Measurements from ENCODE around the gene BRD1.

The BRD1 gene

DNA sequence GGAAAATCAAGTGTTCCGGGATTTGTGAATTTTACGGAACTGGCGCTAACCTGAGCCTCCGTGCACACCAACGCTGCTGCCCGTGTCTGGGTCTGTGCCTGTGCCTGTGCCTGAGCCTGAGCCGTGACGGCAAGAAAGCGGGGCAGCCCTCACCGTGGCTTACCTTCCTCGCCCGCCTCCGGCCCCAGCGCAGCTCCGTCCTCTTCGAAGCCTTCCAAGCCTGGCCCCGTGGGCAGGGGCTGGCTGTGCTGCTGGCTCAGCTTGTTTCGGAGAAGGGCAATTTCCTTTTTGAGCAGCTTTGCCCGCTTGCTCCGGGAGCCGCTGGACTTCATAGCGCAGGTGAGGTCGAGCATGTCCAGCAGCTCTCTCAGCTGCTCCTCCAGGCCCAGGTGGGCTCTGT is 33.8 kb downstream of the BRD1 start:
- H3K4me1 Mint-ChIP-seq, result peaks cover 17 to 35% of the 10 kb centered on the region in 2 donors
- H3K9me3 Mint-ChIP-seq, result no peaks in the 10 kb centered on the region
- DNase-seq (no peak), ATAC-seq (replicated peaks) (no peak)
- H3K36me3 Mint-ChIP-seq, result peaks cover 61 to 72% of the 10 kb centered on the region in 2 donors
- H3K27me3 Mint-ChIP-seq, result no peaks in the 10 kb centered on the region
- H3K27ac Mint-ChIP-seq, result no peak overlapping the region
- H3K4me3 Mint-ChIP-seq, result no peak overlapping the region

DNA sequence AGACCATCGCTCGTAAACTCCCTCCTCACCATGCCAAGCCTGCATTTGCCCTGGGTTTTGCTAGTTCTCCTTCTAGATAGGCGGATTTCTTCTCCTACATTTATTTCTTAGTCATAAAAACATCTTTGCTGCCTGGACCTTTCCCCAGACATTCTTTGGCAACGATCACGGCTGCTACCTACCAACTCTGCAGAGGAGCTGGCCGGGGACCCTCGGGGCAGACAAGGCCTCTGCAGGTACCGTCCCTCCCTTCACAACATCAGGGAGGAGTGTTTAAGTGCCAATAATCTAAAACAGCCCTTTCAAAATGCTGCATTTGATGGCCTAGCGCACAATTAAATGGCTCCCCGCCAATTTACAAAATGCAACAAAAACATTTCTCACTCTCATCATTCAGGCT is 34.4 kb downstream of the BRD1 start:
- ATAC-seq (replicated peaks) (no peak), DNase-seq (no peak)
- H3K36me3 Mint-ChIP-seq, result peaks cover 58 to 71% of the 10 kb centered on the region in 2 donors
- no peaks in the 10 kb centered on the region for H3K9me3 Mint-ChIP-seq
- H3K27me3 Mint-ChIP-seq, result no peaks in the 10 kb centered on the region
- H3K4me1 Mint-ChIP-seq, result peaks cover 17 to 41% of the 10 kb centered on the region in 2 donors
- no peak overlapping the region for H3K4me3 Mint-ChIP-seq
- H3K27ac Mint-ChIP-seq, result peak overlapping the region; percentile 32

DNA sequence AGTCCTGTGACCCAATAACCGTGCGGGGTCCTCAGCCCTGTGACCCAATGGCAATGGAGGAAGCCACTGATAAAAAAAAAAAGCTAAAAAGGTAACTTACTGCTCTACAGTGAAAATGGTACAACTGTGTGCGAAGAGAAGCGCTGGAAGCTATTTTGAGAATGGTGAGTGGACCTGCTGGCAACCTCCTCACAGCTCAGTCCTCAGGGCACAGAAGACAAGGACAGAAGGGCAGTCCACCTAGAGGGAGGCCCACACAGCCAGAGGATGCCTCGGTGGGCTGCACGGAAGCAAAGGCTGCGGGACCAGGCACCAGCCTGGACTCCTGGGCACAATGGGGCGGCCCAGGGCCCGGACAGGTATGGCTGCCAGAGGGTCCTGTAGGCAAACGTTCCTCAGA is 35.6 kb downstream of the BRD1 start:
- Mint-ChIP-seq H3K36me3 (peaks cover 68 to 74% of the 10 kb centered on the region in 2 donors), H3K27ac (no peak overlapping the region), H3K4me1 (peaks cover 23 to 46% of the 10 kb centered on the region in 2 donors), H3K9me3 (no peaks in the 10 kb centered on the region), H3K4me3 (no peak overlapping the region), H3K27me3 (no peaks in the 10 kb centered on the region)
- DNase-seq, result no peak
- no peak for ATAC-seq (replicated peaks)

DNA sequence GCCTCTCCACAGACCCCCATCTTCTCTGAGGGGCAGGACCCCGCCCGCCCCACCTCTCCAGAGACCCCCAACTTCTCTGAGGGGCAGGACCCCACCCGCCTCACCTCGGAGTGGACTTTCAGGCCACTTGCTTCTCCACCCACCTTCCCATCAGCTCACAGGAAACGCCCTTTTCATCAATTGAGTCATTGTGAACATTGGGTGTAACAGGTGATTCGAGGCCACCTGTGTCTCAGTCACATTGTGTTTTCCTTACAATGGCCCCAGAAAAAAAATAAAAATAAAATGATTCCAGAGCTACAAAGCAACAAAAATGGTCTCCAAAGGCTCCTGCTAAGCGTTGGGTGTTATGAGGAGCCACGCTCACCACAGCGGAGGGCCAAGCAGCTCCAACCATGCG is 36.0 kb downstream of the BRD1 start:
- peak overlapping the region; percentile 7 for H3K27ac Mint-ChIP-seq

DNA sequence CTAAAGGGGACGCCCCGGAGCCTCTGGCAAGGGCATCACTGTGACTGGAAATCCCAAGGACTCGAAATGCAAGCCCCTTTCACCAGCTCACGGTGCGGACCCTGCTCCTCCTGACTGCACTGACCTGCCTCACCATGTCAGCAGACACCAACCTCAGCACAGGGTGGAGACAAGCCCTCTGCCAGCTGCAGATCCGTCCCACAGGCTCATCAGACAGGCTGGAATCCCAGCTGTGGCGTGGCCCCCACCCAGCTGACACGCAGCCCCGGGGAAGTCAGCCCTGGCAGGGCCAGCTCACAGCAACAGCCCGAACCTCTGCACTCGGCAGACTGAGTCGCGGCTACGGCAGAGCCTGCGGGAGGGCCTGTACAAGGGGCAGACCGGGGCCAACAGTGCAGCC is 36.8 kb downstream of the BRD1 start:
- Mint-ChIP-seq H3K4me3 (no peak overlapping the region), H3K36me3 (peaks cover 71 to 73% of the 10 kb centered on the region in 2 donors), H3K27me3 (no peaks in the 10 kb centered on the region), H3K9me3 (no peaks in the 10 kb centered on the region), H3K4me1 (peaks cover 23 to 46% of the 10 kb centered on the region in 2 donors), H3K27ac (peak overlapping the region; percentile 65)
- no peak for ATAC-seq (replicated peaks)
- DNase-seq, result no peak

More for the DNA sequence above, 36.0 kb downstream of the BRD1 start:
- H3K9me3 Mint-ChIP-seq, result no peaks in the 10 kb centered on the region
- no peaks in the 10 kb centered on the region for H3K27me3 Mint-ChIP-seq
- H3K4me1 Mint-ChIP-seq, result peaks cover 23 to 46% of the 10 kb centered on the region in 2 donors
- ATAC-seq (replicated peaks) (no peak), DNase-seq (no peak)
- peaks cover 67 to 70% of the 10 kb centered on the region in 2 donors for H3K36me3 Mint-ChIP-seq
- no peak overlapping the region for H3K4me3 Mint-ChIP-seq

DNA sequence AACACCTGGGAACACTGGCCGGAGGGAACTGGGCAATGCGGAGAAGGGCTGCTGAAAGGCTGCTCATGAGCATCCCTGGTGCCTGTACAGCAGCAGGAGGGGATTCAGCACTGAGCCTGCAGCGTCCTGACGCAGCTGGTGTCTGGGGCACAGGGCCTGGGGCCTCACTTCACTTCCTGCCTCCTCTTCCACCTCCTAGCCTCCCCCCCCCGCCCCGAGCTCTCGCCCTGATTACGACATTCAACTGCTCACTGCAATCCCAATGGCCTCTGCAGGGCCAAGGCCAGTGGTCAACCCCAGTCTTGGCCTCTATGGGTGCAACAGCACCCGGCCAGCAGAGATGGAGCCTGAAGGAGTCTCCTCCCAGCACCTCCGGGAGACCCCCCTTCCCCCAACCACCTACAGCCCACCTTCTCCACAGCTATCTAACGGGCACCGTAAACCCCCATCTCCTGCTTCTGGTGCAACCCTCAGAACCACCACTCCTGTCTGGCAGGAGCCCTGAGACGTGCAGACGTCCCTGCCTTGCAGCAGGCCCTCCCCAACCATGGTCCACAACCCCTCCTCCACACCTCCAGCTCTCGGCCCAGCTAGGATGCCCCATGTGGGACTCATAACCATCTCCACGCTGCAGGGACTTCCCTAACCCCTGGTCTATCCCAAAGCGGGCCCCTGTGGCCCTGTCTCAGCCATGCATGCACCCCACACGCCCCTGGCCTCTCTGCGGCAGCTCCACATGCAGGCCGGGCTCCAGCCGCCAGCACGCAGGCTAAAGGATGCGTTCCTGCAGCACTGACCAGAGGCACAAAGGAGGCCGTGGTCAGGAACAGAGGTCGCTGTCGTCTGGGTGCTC is 38.2 kb downstream of the BRD1 start:
- peak overlapping the region; percentile 73 for H3K27ac Mint-ChIP-seq
- ATAC-seq (replicated peaks) (no peak), DNase-seq (no peak)
- H3K4me1 Mint-ChIP-seq, result peaks cover 20 to 46% of the 10 kb centered on the region in 2 donors
- peak overlapping the region in 1 of 2 donors; percentile 8 for H3K4me3 Mint-ChIP-seq
- H3K27me3 Mint-ChIP-seq, result no peaks in the 10 kb centered on the region
- H3K36me3 Mint-ChIP-seq, result peaks cover 62 to 66% of the 10 kb centered on the region in 2 donors
- no peaks in the 10 kb centered on the region for H3K9me3 Mint-ChIP-seq

DNA sequence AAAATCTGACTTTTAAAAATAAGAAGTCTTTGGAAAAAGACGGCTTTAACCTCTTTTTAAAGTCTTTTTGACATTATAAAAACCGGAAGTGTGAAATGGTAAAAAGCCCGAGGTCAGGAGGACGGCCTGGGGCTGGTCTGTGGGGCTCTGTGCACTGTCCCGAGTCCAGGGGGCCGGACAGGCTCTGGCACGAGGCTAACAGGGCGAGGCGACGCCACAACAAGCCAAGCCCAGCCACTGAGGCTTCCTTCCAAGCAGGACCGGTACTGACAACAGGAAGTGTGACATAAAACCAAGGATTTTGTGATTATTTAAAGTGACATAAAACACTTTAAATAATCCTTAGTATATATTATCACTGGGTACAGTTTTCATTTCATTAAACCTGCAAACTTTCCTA is 39.2 kb downstream of the BRD1 start:
- DNase-seq (no peak), ATAC-seq (replicated peaks) (peak; percentile 61 to 70)
- no peaks in the 10 kb centered on the region for H3K9me3 Mint-ChIP-seq
- H3K27me3 Mint-ChIP-seq, result no peaks in the 10 kb centered on the region
- H3K27ac Mint-ChIP-seq, result peak overlapping the region; percentile 76
- H3K4me1 Mint-ChIP-seq, result peaks cover 20 to 46% of the 10 kb centered on the region in 2 donors
- peaks cover 60 to 65% of the 10 kb centered on the region in 2 donors for H3K36me3 Mint-ChIP-seq
- H3K4me3 Mint-ChIP-seq, result no peak overlapping the region

DNA sequence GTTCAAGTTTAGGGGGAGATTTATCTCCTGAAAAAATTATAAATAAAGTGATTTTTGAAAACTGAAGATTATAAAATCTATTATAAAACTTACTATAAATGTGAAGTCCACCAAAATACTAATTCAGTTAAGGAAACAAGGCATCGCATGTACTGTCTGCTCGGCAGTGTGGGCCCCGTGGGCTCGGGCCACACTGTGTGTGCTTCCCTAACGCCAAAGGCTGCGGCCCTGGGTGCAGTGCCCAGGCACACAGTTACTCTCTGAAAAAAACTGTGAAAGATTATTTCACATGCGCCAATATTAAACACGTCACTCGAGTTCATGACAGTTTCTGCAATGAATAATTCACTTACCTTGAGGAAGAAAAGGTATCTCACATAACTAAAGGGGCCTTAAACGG is 39.8 kb downstream of the BRD1 start:
- H3K9me3 Mint-ChIP-seq, result no peaks in the 10 kb centered on the region
- peaks cover 57 to 63% of the 10 kb centered on the region in 2 donors for H3K36me3 Mint-ChIP-seq
- no peak overlapping the region for H3K27ac Mint-ChIP-seq
- H3K4me3 Mint-ChIP-seq, result peak overlapping the region in 1 of 2 donors; percentile 26
- ATAC-seq (replicated peaks) (no peak), DNase-seq (no peak)
- H3K4me1 Mint-ChIP-seq, result peaks cover 22 to 50% of the 10 kb centered on the region in 2 donors
- H3K27me3 Mint-ChIP-seq, result no peaks in the 10 kb centered on the region

DNA sequence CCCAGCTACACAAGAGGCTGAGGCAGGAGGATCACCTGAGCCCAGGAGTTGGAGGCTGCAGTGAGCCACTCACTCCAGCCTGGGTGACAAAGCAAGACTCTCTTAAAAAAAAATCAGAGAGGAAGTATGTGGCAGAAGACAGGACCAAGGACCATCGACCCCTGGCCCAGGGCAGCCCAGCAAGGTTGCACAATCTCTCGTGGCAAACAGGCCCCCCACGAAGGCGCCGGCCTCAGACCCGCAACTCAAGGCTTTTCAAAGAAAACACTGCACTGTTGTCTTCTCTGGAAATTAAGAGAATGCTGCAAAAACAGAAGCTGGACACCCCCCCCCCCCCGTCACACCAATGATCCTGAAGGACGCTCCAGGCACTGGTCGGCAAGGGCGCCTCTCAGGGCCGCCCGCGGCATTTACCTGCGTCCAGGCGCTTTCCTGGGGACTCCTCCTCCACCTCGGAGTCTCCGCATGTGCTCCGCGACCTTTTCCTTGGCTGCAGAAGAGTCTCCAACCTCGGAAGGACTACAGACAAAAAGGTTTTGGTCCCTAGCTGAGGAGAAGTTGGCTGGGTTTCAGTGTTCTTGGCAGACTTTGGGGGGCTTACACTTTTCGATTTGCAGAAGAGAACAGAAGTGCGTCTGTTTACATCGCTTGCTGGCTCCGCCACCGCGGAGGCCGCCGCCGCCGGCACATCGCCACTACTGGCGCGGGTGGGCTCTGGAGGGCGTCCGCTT is 40.5 kb downstream of the BRD1 start:
- no peak overlapping the region for H3K4me3 Mint-ChIP-seq
- no peaks in the 10 kb centered on the region for H3K9me3 Mint-ChIP-seq
- H3K27ac Mint-ChIP-seq, result no peak overlapping the region
- no peak for ATAC-seq (replicated peaks)
- no peak for DNase-seq
- peaks cover 22 to 48% of the 10 kb centered on the region in 2 donors for H3K4me1 Mint-ChIP-seq
- H3K27me3 Mint-ChIP-seq, result no peaks in the 10 kb centered on the region
- H3K36me3 Mint-ChIP-seq, result peaks cover 55 to 56% of the 10 kb centered on the region in 2 donors

DNA sequence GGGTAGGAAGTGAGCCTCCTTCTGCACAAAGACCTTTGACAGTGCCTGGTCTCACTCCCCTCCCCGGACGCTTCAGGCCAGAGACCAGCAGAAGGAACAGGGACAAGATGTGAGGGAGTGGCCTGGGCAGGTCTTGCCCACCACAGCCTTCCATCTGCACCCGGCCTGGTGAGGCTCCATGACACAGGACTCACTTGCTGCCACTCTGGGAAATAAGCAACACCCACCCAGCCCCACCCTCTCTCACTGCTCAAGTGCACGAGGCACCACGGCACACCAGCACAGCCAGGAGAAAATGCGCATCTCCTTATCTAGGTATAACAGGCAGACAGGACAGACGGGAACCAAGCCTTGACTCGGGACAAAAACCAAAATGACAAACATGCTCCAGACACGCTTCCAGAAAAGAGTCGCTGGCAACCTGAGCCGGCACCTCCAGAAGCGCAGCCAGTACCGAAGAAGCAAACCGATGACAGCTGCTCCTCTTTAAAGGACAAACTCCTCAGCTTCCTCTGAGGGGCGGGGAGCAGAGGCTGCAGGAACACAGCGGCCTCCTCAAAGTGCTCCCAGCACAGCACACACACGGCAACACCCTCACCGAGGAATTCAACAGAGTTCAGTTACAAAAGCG is 41.7 kb downstream of the BRD1 start:
- no peak for DNase-seq
- peaks cover 45 to 49% of the 10 kb centered on the region in 2 donors for H3K36me3 Mint-ChIP-seq
- ATAC-seq (replicated peaks), result no peak
- H3K27ac Mint-ChIP-seq, result no peak overlapping the region
- peaks cover 19 to 36% of the 10 kb centered on the region in 2 donors for H3K4me1 Mint-ChIP-seq
- H3K9me3 Mint-ChIP-seq, result no peaks in the 10 kb centered on the region
- H3K27me3 Mint-ChIP-seq, result no peaks in the 10 kb centered on the region
- H3K4me3 Mint-ChIP-seq, result no peak overlapping the region

DNA sequence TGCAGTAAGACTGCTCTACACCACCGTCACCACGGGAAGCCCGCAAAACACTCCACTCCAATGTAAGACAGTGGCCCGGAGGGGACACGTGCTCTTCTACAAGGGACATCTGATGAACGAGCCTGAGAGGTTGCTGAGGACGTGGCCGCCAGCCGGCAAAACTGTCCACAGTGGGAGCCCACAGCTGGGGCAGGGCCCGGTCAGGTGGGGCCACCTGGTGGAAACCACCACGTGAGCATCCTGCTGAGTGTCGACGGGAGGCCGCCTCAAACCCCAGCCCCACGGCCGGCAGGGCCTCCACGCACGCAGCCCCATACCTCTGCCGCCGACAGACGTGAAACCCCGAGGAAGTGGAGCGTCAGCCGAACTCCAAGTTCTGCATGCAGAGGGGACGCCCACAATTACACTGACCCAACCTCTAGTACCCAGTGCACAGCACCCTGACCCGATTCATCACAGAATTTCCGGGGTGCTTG is 42.6 kb downstream of the BRD1 start:
- Mint-ChIP-seq H3K27ac (peak overlapping the region; percentile 14), H3K27me3 (no peaks in the 10 kb centered on the region), H3K4me1 (peaks cover 16 to 27% of the 10 kb centered on the region in 2 donors), H3K4me3 (no peak overlapping the region), H3K9me3 (no peaks in the 10 kb centered on the region), H3K36me3 (peaks cover 37 to 40% of the 10 kb centered on the region in 2 donors)
- no peak for DNase-seq
- no peak for ATAC-seq (replicated peaks)

DNA sequence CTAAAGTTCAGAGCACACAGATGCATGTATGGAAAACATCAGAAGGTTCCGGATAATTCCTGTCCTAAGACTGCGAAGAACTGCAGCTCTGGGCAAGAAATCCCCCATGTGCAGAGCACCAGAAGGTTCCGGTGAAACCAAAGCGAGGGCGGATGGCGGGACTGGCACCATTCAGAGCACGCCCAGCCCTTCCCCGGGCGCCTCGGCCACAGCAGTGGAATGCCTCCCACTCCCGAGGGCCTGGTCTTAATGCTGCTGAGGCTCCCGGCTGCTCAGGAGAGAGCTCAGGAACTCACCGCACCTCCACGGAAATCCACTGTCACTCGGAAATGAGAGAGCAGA is 43.1 kb downstream of the BRD1 start:
- H3K27ac Mint-ChIP-seq, result no peak overlapping the region
- no peak overlapping the region for H3K4me3 Mint-ChIP-seq
- no peak for DNase-seq
- ATAC-seq (replicated peaks), result no peak
- no peaks in the 10 kb centered on the region for H3K27me3 Mint-ChIP-seq
- peaks cover 32 to 36% of the 10 kb centered on the region in 2 donors for H3K36me3 Mint-ChIP-seq
- H3K4me1 Mint-ChIP-seq, result peaks cover 13 to 22% of the 10 kb centered on the region in 2 donors
- no peaks in the 10 kb centered on the region for H3K9me3 Mint-ChIP-seq

DNA sequence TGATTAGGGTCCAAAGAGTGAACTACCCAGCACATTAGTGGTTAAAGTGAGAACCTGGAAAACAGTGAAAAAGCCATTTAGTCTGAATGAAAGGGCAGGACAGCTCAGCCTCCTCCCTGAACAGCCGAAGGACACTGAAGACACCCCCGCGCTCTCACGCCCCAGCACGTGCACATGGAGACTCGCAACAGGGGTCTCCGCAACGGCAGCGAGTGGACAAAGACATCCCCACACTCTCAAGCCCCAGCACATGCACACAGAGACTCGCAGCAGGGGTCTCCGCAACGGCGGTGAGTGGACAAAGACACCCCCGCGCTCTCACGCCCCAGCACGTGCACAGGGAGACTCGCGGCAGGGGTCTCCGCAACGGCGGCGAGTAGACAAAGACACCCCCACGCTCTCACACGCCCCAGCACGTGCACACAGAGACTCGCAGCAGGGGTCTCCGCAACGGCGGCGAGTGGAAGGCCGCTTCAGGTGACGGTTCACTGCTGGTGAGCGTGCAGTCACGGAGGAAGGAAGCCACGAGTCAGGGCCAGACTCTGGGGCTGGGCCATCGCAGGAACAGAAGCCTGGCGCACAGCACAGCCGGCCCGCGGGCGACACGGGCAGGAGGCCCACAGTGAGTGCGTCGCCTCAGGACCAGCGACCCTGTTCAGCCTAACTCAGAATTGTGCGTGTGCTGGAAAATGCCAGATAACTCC is 43.6 kb downstream of the BRD1 start:
- ATAC-seq (replicated peaks), result no peak
- peaks cover 10 to 17% of the 10 kb centered on the region in 2 donors for H3K4me1 Mint-ChIP-seq

More for the DNA sequence above, 43.6 kb downstream of the BRD1 start:
- Mint-ChIP-seq H3K36me3 (peaks cover 33 to 38% of the 10 kb centered on the region in 2 donors), H3K27me3 (no peaks in the 10 kb centered on the region), H3K4me3 (no peak overlapping the region), H3K27ac (no peak overlapping the region), H3K9me3 (no peaks in the 10 kb centered on the region)
- no peak for DNase-seq

All from stimulated activated naive B cell treated with anti-CD40 and anti-IgM and Interleukin-4, amounts not matched to agents 10 μg/mL and 1 μg/mL and 100 μg/mL, for 72 hours (primary cell).